Body of pancreas (tissue), 4 donors: ENCODE results near the gene DUS3L.

Source experiments
- CTCF ChIP-seq, 7 experiments: fragments of 450-650 bp in 4 of 7; fragments of 200-600 bp in 3 of 7; sonication (generic) in 3 of 7; IDR thresholded peaks; one replicate each; pipeline ENCODE4 v1.5.1; 2016 to 2019; ENCODE audit warnings: antibody characterized with exemption in 7 of 7
- POLR2A ChIP-seq, 3 donors: fragments of 450-650 bp; IDR thresholded peaks; one replicate each; pipeline ENCODE4 v1.6.1; 2016; ENCODE audit warnings: antibody characterized with exemption in 3 of 3, mild to moderate bottlenecking in 2 of 3

DNA sequence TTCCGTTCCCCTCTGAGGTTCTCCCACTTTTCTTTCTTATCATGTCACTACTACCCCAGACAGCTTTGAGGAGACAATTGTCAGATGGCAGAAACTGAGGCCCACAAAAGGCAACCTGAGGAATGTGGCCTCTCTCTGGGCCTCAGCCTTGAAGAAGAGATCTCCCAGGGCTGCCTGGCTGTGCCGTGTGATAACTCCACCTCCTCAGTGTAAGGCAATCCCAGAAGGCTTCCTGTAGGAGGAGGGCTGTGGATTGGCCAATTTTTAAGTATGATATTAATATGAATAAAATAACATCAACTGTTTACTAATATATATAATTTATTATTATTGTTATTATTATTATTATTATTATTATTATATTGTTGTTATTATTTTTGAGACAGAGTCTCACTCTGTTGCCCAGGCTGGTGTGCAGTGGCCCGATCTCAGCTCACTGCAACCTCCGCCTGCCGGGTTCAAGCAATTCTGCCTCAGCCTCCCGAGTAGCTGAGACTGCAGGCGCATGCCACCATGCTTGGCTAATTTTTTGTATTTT lies 4.5 kb upstream of the DUS3L start:
- TF ChIP-seq CTCF (IDR thresholded peaks at IDR 0.05) (no peak), POLR2A (IDR thresholded peaks at IDR 0.05) (no peak)
